Suprapubic skin (tissue), 4 donors: ENCODE measurements around the gene CCR3.

Source experiments
- POLR2A ChIP-seq, 2 donors: fragments of 450-650 bp; IDR thresholded peaks; one replicate each; pipeline ENCODE4 v1.6.1; 2017; ENCODE audit warnings: antibody characterized with exemption in 2 of 2, mild to moderate bottlenecking in 2 of 2, moderate library complexity in 2 of 2
- POLR2AphosphoS5 ChIP-seq, 3 donors: sonication (generic); formaldehyde crosslinking; IDR thresholded peaks; one replicate each; pipeline ENCODE4 v1.6.1; 2017; ENCODE audit warnings: antibody characterized with exemption in 3 of 3
- TF ChIP-seq, protein P1 (sequence below), 2 donors: fragments of 200-600 bp in 1 of 2; fragments of 450-650 bp in 1 of 2; sonication (generic) in 1 of 2; IDR thresholded peaks; one replicate each; pipeline ENCODE4 v1.5.1; 2016 to 2019; ENCODE audit warnings: antibody characterized with exemption in 2 of 2, mild to moderate bottlenecking in 1 of 2, moderate library complexity in 1 of 2

DNA sequence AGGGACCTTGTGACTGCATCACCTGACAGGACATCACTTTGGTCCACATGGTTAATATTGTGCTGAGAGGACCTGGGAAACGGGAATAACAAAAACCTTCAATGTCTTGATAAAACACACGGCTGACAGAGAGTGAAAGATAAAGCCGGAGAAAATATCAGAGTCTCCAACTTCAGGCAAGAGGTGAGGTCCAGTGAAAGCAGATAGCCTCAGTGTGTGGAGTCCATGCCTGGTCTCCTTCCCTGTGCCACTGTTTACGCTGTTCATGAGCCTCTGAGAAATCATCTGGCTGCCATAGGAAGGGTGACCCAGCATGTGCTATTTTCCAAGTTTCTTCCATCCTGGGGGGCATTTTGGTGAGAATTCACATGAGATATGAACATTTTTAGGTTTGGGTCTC, 39.8 kb downstream of the CCR3 start:
- TF ChIP-seq, protein P1, sequence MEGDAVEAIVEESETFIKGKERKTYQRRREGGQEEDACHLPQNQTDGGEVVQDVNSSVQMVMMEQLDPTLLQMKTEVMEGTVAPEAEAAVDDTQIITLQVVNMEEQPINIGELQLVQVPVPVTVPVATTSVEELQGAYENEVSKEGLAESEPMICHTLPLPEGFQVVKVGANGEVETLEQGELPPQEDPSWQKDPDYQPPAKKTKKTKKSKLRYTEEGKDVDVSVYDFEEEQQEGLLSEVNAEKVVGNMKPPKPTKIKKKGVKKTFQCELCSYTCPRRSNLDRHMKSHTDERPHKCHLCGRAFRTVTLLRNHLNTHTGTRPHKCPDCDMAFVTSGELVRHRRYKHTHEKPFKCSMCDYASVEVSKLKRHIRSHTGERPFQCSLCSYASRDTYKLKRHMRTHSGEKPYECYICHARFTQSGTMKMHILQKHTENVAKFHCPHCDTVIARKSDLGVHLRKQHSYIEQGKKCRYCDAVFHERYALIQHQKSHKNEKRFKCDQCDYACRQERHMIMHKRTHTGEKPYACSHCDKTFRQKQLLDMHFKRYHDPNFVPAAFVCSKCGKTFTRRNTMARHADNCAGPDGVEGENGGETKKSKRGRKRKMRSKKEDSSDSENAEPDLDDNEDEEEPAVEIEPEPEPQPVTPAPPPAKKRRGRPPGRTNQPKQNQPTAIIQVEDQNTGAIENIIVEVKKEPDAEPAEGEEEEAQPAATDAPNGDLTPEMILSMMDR (IDR thresholded peaks at IDR 0.05), result no peak
- TF ChIP-seq POLR2A (IDR thresholded peaks at IDR 0.05), result no peak
- no peak for TF ChIP-seq POLR2AphosphoS5 (IDR thresholded peaks at IDR 0.05)
